Measurements from ENCODE around the gene HSP90AA1.

The HSP90AA1 gene

DNA sequence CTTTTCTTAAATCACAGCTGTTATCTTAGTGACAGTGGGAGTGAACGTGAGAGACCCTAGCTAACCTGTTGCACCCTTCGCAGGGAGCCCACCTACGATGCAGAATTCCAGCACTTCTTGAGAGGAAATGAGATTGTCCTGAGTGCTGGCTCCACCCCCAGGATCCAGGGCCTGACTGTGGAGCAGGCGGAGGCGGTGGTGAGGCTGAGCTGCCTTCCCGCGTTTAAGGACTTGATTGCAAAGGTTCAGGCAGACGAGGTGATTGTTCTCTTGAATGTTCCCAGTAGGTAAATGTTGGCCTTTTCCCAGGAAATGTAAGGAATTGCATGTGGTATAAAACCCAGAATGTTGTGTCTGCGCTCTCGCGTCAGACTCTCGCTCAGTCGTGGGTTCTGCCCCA, 46.7 kb downstream of the HSP90AA1 start:
- DNase-seq (ENCODE audit: low read depth in 2 of 2) = no peak

DNA sequence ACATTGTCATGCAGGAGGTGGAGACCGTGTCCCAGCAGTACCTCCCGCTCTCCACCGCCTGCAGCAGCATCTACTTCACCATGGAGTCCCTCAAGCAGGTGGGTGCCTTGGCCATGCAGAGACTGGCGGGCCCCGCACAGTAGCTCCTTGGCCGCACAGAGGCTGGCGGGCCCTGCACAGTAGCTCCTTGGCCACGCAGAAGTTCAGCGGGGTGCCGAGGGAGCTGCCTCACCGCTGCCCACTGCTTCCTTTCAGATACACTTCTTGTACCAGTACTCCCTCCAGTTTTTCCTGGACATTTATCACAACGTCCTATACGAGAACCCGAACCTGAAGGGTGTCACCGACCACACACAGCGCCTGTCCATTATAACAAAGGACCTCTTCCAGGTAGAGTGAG, 47.7 kb downstream of the HSP90AA1 start:
- no peak for DNase-seq (ENCODE audit: low read depth in 2 of 2)

DNA sequence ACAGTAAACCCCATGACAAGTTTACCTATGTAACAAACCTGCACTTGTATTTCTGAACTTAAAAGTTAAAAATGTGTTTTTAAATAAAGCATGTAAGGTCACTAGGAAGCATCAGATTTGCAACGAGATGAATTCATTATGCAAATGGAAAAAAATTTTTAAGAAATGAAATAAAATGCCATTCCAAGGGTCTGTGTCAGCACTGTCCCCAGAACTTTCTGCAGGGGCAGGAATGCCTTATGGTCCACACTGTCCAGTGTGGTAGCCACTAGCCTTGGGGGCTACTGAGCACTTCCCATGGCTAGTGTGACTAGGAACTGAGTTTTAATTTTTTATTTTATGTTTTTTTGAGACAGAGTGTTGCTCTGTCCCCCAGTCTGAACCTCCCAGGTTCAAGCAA, 49.2 kb downstream of the HSP90AA1 start:
- DNase-seq (ENCODE audit: low read depth in 2 of 2) = no peak

DNA sequence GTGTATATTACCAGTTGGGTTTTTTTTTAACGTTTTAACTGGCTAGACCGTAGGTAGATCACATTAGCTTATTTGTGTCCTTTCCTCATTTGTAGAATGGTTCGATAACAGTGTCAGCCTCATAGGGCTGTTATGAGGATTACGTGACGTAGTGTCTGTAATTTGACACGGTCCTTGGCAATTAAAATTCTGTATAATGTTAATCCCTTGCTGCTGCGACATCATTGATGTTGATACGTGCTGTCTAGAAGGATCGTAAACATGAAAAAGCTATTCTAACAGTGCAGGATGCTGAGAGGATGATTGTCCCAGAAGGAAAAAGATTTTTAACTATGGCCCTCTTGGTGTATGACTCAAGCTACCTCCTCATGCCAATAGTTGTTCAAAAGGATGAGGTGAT, 50.9 kb downstream of the HSP90AA1 start:
- DNase-seq (ENCODE audit: low read depth in 2 of 2) = no peak

DNA sequence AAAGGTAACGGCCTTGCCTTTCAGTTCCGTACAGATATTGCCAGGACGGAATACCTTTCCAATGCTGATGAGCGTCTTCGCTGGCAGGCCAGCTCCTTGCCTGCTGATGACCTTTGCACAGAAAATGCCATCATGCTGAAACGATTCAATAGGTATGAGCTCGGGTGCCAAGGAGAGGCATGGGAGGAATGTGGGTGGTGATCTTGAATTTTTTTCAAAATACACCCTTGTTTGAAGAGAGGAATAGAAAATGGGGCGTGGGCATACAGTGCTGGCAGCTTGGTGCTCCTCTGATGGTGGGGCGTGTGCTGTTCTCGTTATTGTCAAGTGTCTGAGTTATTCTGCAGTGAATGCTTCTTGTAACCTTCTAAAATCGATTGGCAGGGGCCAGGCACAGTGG, 52.5 kb downstream of the HSP90AA1 start:
- no peak for DNase-seq (ENCODE audit: low read depth in 2 of 2)

DNA sequence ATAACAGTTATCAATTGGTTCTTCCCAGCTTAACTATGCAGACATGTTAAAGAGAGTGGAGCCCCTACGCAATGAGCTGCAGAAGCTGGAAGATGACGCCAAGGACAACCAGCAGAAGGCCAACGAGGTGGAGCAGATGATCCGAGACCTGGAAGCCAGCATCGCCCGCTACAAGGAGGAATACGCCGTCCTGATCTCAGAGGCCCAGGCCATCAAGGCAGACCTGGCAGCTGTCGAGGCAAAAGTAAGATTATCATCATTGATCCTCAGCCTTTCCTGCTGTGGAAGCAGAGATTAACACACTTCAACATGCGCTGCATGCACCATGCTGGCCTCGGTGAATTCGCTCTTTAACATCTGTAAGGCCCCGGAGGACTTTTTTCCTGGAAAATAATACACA, 53.6 kb downstream of the HSP90AA1 start:
- DNase-seq (ENCODE audit: low read depth in 2 of 2) = no peak
